GM12801 (cell line): ENCODE results near the gene RASGEF1C.

ENCODE experiments used
- CTCF ChIP-seq: IDR thresholded peaks from one replicate; pipeline ENCODE4 v1.5.1; 2011; ENCODE audit warnings: control low read depth; ENCODE audit not compliant: insufficient read length; ENCODE audit errors: extremely low read depth

Gene RASGEF1C

GRCh38 chr5:180086816-180087399 is 122.1 kb downstream of the RASGEF1C start:
- no peak for TF ChIP-seq CTCF

- no peak for TF ChIP-seq CTCF
These were observed 123.2 kb downstream of the RASGEF1C start for GRCh38 chr5:180085837-180086236.

- TF ChIP-seq CTCF, result no peak
These were observed 124.1 kb downstream of the RASGEF1C start for GRCh38 chr5:180084638-180085561.

- no peak for TF ChIP-seq CTCF
These were observed 125.4 kb downstream of the RASGEF1C start for GRCh38 chr5:180083529-180084060.

GRCh38 chr5:180082633-180083420 is 126.2 kb downstream of the RASGEF1C start:
- no peak for TF ChIP-seq CTCF

- no peak for TF ChIP-seq CTCF
These were observed 127.5 kb downstream of the RASGEF1C start for GRCh38 chr5:180081481-180081880.
